NCI-H1092 (cell line): ENCODE measurements around the gene LRRC8D.

Experiments used
- DNase-seq: peaks from one replicate; lab custom pipeline; 2025; lab: John Stamatoyannopoulos, UW

The LRRC8D gene

DNA sequence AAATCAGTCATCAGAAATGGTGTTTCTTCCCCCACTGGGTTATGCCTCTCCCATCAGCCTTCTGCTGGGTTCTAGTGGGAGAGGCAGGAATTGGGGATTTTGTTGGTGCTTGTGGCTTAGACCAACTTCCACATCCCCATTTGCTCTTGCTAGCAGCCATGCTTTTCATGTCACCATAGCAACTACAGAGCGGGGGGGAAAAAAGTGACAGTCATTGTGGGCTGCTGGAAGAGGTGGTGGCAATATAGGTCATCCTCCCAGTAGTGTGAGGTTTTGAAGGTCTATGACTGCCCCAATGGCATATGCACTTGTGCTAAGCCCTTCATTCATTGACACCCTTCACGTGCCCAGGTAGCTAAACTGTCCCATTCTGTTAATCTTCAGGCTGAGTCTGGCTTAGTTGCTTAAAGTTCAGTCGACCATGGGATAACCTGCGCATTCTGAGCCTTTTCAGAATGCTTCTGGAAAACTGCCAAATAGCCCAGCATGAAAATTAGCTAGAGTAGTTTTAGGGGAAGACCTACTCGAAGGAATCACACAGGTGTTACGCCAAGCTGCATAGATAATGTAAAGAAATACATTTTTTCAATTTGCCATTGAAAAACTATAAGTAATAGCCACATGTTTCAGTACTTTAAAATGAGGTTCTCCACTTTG, 120.4 kb downstream of the LRRC8D start:
- DNase-seq: no peak

- no peak for DNase-seq
These were observed 121.2 kb downstream of the LRRC8D start for GRCh38 chr1:89942014-89942413.

- no peak for DNase-seq
These were observed 122.2 kb downstream of the LRRC8D start for GRCh38 chr1:89942825-89943658.

GRCh38 chr1:89943846-89944781, 123.3 kb downstream of the LRRC8D start:
- DNase-seq: no peak

DNA sequence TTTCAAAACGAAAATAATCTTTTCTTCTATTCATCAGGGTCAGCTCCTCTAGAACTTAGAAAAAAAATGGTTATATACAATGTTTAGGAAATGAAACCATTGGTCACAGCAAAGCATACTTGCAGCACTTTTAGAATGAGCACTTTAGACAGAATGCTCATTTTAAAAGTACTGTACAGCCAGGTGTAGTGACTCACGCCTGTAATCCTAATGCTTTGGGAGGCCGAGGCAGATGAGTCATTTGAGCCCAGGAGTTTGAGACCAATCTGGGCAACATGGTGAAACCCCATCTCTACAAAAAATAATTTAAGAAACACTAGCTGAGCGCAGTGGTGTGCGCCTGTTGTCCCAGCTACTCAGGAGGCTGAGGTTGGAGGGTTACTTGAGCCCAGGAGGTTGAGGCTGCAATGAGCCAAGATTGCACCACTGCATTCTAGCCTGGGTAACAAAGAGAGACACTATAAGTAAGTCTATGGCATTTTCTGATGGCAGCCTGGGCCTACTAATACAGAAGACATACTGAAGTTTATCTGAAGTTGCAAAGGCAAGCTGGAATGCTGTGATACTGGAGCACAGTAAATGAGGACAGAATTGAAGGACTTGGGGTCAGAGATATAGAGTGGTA, 125.1 kb downstream of the LRRC8D start:
- DNase-seq: no peak

GRCh38 chr1:89946532-89946931, 125.7 kb downstream of the LRRC8D start:
- no peak for DNase-seq

GRCh38 chr1:89948722-89949345, 128.0 kb downstream of the LRRC8D start:
- DNase-seq: no peak

- no peak for DNase-seq
These were observed 129.3 kb downstream of the LRRC8D start for GRCh38 chr1:89949991-89950624.

- no peak for DNase-seq
These were observed 129.9 kb downstream of the LRRC8D start for GRCh38 chr1:89950703-89951102.

GRCh38 chr1:89951766-89952604, 131.2 kb downstream of the LRRC8D start:
- DNase-seq: no peak

GRCh38 chr1:89952605-89953130, 131.8 kb downstream of the LRRC8D start:
- DNase-seq: no peak

DNA sequence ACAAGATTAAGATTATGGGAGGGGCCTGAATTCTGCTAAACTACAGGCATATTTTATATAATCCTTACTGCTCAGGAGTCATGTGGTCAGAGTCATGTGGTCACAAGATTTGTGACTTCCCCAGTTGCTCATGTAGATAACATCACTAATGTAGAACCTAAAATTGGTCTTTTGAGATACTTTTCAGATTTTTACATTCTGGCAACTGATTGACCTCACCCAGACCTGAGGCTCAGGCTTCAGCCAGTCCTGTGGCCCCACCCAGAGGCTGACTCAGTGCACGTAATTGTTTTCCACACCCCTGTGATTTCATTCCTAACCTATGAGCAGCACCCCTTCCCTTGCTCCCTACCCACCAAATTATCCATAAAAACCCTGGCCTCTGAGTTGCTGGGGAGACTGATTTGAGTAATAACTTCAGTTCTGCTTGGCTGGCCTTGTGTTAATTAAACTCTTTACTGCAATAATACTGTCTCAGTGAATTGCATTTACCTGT, 132.3 kb downstream of the LRRC8D start:
- DNase-seq: no peak

DNA sequence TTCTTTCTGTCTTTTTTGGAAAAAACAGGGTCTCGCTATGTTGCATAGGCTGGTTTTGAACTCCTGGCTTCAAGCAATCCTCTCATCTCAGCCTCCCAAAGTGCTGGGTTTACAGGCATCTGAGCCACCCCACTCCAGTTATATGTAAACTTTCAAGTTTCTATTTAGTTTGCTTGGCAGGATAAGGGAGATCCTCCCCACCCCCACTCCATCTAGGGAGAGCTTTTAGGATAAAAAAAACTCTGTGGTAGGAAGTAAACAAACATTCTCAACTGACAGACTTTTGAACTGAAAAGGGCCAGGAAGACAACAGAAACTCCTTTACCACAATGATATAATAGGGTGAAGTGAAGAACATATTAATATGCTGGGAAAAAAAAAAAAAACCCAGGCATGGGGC, 133.1 kb downstream of the LRRC8D start:
- no peak for DNase-seq

- DNase-seq: no peak
These were observed 133.6 kb downstream of the LRRC8D start for GRCh38 chr1:89954401-89954800.

GRCh38 chr1:89955311-89956205, 134.7 kb downstream of the LRRC8D start:
- no peak for DNase-seq

- DNase-seq: no peak
These were observed 136.3 kb downstream of the LRRC8D start for GRCh38 chr1:89957107-89957506.

GRCh38 chr1:89958851-89959654, 138.2 kb downstream of the LRRC8D start:
- no peak for DNase-seq

DNA sequence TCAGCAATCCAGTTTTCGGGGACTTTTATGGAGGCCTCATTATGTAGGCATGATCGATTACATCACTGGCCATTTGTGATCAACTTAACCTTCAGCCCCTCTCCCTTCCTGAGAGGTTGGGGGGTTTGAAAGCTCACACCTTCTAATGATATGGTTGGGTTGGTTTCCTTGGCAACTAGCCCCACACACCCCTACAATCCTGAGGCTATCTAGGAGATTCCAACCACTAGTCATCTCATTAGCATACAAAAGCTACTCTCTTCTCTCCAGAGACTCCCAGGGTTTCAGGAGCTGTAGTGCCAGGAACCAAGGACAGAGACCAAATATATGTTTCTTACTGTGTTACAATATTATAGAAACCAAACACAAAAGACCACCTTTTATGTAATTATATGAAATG, 138.9 kb downstream of the LRRC8D start:
- DNase-seq: no peak
